Measurements from ENCODE around the gene NHLH2.

- no peak for TF ChIP-seq POLR2AphosphoS5 (IDR thresholded peaks at IDR 0.05; ENCODE audit: low read depth, low read length)
- TF ChIP-seq SIN3A (IDR thresholded peaks at IDR 0.05; ENCODE audit: borderline replicate concordance, insufficient read depth, low read length), result no peak
These were observed 21.5 kb upstream of the NHLH2 start for GRCh38 chr1:115862403-115862802.
